SK-N-SH treated with all-trans-retinoic acid at 6 μM for 48 hours (cell line): ENCODE data around the gene TSLP.

Experiments used
- ATAC-seq: fragments of 200-7000 bp; cut with Tn5 transposase; 3 replicates; pipeline ENCODE4 v1.9.1; 2020; ENCODE audit warnings: mild to moderate bottlenecking, moderate library complexity
- ARNTL ChIP-seq: fragments of 450-650 bp; formaldehyde crosslinking; IDR thresholded peaks from 2 replicates; pipeline ENCODE4 v1.5.0; 2020; ENCODE audit warnings: low read depth, mild to moderate bottlenecking, moderate library complexity, borderline replicate concordance
- BACH2 ChIP-seq: fragments of 250-450 bp; sonication (Bioruptor Pico); IDR thresholded peaks from 2 replicates; pipeline ENCODE4 v1.9.0; 2021; ENCODE audit warnings: mild to moderate bottlenecking, borderline replicate concordance
- CSDC2 ChIP-seq: fragments of 250-450 bp; sonication (Bioruptor Pico); IDR thresholded peaks from 2 replicates; pipeline ENCODE4 v1.5.0; 2020; ENCODE audit warnings: mild to moderate bottlenecking, moderate library complexity
- CSRNP3 ChIP-seq: fragments of 250-450 bp; sonication (Bioruptor Pico); IDR thresholded peaks from 2 replicates; pipeline ENCODE4 v1.5.1; 2021; ENCODE audit warnings: mild to moderate bottlenecking, moderate library complexity
- ESRRG ChIP-seq: fragments of 250-450 bp; sonication (Bioruptor Pico); IDR thresholded peaks from 2 replicates; pipeline ENCODE4 v1.6.1; 2021; ENCODE audit warnings: mild to moderate bottlenecking
- GLIS3 ChIP-seq: fragments of 250-450 bp; sonication (Bioruptor Pico); IDR thresholded peaks from 2 replicates; pipeline ENCODE4 v1.5.0; 2020; ENCODE audit warnings: mild to moderate bottlenecking, moderate library complexity
- ISL1 ChIP-seq: fragments of 250-450 bp; sonication (Bioruptor Pico); IDR thresholded peaks from 2 replicates; pipeline ENCODE4 v2.1.2; 2022; ENCODE audit warnings: mild to moderate bottlenecking, moderate library complexity
- OSR1 ChIP-seq: fragments of 250-450 bp; sonication (Bioruptor Pico); IDR thresholded peaks from 2 replicates; pipeline ENCODE4 v1.8.0; 2022; ENCODE audit warnings: moderate library complexity, mild to moderate bottlenecking, inconsistent platforms
- PATZ1 ChIP-seq: fragments of 250-450 bp; sonication (Bioruptor Pico); IDR thresholded peaks from 2 replicates; pipeline ENCODE4 v1.8.0; 2020; ENCODE audit warnings: mild to moderate bottlenecking, moderate library complexity, borderline replicate concordance
- POU6F1 ChIP-seq: fragments of 250-450 bp; sonication (Bioruptor Pico); IDR thresholded peaks from 2 replicates; pipeline ENCODE4 v1.8.0; 2021; ENCODE audit warnings: low read depth, mild to moderate bottlenecking, moderate library complexity, borderline replicate concordance
- PPARA ChIP-seq: fragments of 250-450 bp; sonication (Bioruptor Pico); IDR thresholded peaks from 2 replicates; pipeline ENCODE4 v1.5.0; 2020; ENCODE audit warnings: mild to moderate bottlenecking, borderline replicate concordance
- RARB ChIP-seq: fragments of 250-450 bp; sonication (Bioruptor Pico); IDR thresholded peaks from 2 replicates; pipeline ENCODE4 v1.8.0; 2021; ENCODE audit warnings: mild to moderate bottlenecking, moderate library complexity
- SNAI2 ChIP-seq: fragments of 250-450 bp; sonication (Bioruptor Pico); IDR thresholded peaks from 2 replicates; pipeline ENCODE4 v1.5.0; 2020; ENCODE audit warnings: mild to moderate bottlenecking, moderate library complexity
- TCF4 ChIP-seq: fragments of 250-450 bp; sonication (Bioruptor Pico); IDR thresholded peaks from 2 replicates; pipeline ENCODE4 v1.8.0; 2021; ENCODE audit warnings: mild to moderate bottlenecking, moderate library complexity, borderline replicate concordance
- TOX ChIP-seq: fragments of 250-450 bp; sonication (Bioruptor Pico); IDR thresholded peaks from 2 replicates; pipeline ENCODE4 v1.8.0; 2021; ENCODE audit warnings: mild to moderate bottlenecking, moderate library complexity, borderline replicate concordance
- TSHZ2 ChIP-seq: fragments of 250-450 bp; sonication (Bioruptor Pico); IDR thresholded peaks from 2 replicates; pipeline ENCODE4 v1.5.0; 2020; ENCODE audit warnings: mild to moderate bottlenecking, moderate library complexity
- ZC3H10 ChIP-seq: fragments of 250-450 bp; sonication (Bioruptor Pico); IDR thresholded peaks from 2 replicates; pipeline ENCODE4 v1.5.1; 2021; ENCODE audit warnings: mild to moderate bottlenecking, moderate library complexity
- ZFP3 ChIP-seq: fragments of 250-450 bp; sonication (Bioruptor Pico); IDR thresholded peaks from 2 replicates; pipeline ENCODE4 v1.5.0; 2020; ENCODE audit warnings: mild to moderate bottlenecking, moderate library complexity
- ZFP30 ChIP-seq: fragments of 450-650 bp; formaldehyde crosslinking; IDR thresholded peaks from 2 replicates; pipeline ENCODE4 v1.5.0; 2022; ENCODE audit warnings: mild to moderate bottlenecking, moderate library complexity
- ZNF565 ChIP-seq: fragments of 450-650 bp; formaldehyde crosslinking; conservative IDR thresholded peaks from 2 replicates; pipeline ENCODE4 v1.5.0; 2020; ENCODE audit warnings: low read depth, mild to moderate bottlenecking, moderate library complexity
- ZNF8 ChIP-seq: fragments of 450-650 bp; formaldehyde crosslinking; IDR thresholded peaks from 2 replicates; pipeline ENCODE4 v1.5.0; 2020; ENCODE audit warnings: mild to moderate bottlenecking, moderate library complexity
- TF ChIP-seq, protein P1 (sequence below): fragments of 250-450 bp; sonication (Bioruptor Pico); IDR thresholded peaks from 2 replicates; pipeline ENCODE4 v1.5.1; 2020; ENCODE audit warnings: low read depth, mild to moderate bottlenecking, moderate library complexity

TSLP gene

GRCh38 chr5:111119221-111119620 is 47.7 kb downstream of the TSLP start:
- no peak for ATAC-seq
- no peak for TF ChIP-seq BACH2 (CRISPR knock-in tag)
- no peak for TF ChIP-seq GLIS3 (CRISPR knock-in tag)
- TF ChIP-seq ARNTL (CRISPR knock-in tag), result no peak
- TF ChIP-seq OSR1 (CRISPR knock-in tag), result no peak
- TF ChIP-seq ZNF8 (CRISPR knock-in tag), result no peak
- TF ChIP-seq SNAI2 (CRISPR knock-in tag), result no peak
- no peak for TF ChIP-seq PPARA (CRISPR knock-in tag)
- TF ChIP-seq PATZ1 (CRISPR knock-in tag), result no peak
- no peak for TF ChIP-seq TSHZ2 (CRISPR knock-in tag)
- TF ChIP-seq ISL1 (CRISPR knock-in tag), result no peak
- no peak for TF ChIP-seq ZFP30 (CRISPR knock-in tag)
- TF ChIP-seq POU6F1, result no peak
- TF ChIP-seq RARB, result no peak
- TF ChIP-seq CSRNP3 (CRISPR knock-in tag), result no peak
- TF ChIP-seq CSDC2 (CRISPR knock-in tag), result no peak
- TF ChIP-seq TOX, result no peak

DNA sequence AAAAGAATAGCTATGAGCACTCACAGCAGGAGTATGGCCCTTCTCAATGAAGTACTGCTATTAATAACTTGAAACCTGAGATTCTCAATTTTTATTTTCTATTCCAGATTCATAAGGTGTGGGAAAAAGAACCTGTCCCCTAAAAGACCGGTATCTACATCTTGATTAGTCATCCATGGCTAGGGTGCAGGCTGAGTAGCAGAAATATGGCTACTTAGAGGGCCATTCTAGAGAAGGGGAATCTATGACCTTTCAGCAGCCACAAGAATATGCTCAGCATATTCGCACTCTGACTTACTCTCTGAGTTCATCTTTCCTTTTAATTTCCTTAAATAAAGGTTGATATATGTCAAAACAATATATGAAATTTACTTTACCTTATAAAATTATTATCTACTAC is 48.3 kb downstream of the TSLP start:
- TF ChIP-seq RARB (no peak), CSRNP3 (CRISPR knock-in tag) (no peak), ISL1 (CRISPR knock-in tag) (no peak)
- TF ChIP-seq, all 23 proteins: peak for 0
- no peak for ATAC-seq

- no peak for ATAC-seq
- TF ChIP-seq OSR1 (CRISPR knock-in tag) (no peak), ZFP3 (CRISPR knock-in tag) (no peak), ESRRG (CRISPR knock-in tag) (no peak), TCF4 (CRISPR knock-in tag) (no peak), TSHZ2 (CRISPR knock-in tag) (no peak), ZNF8 (CRISPR knock-in tag) (no peak), ZC3H10 (no peak), GLIS3 (CRISPR knock-in tag) (no peak), CSRNP3 (CRISPR knock-in tag) (no peak), ZNF565 (CRISPR knock-in tag) (no peak)
- TF ChIP-seq, protein P1, sequence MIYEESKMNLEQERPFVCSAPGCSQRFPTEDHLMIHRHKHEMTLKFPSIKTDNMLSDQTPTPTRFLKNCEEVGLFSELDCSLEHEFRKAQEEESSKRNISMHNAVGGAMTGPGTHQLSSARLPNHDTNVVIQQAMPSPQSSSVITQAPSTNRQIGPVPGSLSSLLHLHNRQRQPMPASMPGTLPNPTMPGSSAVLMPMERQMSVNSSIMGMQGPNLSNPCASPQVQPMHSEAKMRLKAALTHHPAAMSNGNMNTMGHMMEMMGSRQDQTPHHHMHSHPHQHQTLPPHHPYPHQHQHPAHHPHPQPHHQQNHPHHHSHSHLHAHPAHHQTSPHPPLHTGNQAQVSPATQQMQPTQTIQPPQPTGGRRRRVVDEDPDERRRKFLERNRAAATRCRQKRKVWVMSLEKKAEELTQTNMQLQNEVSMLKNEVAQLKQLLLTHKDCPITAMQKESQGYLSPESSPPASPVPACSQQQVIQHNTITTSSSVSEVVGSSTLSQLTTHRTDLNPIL (CRISPR knock-in tag), result no peak
Measured at GRCh38 chr5:111120911-111121310, 49.4 kb downstream of the TSLP start.
